Lung (tissue), 12 donors: ENCODE results near the gene YBX1. TPM values are rescaled to one million over a fixed set of nuclear protein-coding genes. Genes with fewer than 3 reads are reported as not detected.

Experiments used
- ATAC-seq: fragments of 200-7000 bp; cut with Tn5 transposase; one replicate; pipeline ENCODE4 v1.9.1; 2020; ENCODE audit warnings: moderate number of reproducible peaks; ENCODE audit not compliant: insufficient read depth, low FRiP score
- DNase-seq, 3 donors: peaks; one replicate each; pipeline ENCODE4 v3.0.0-alpha.2; 2013 to 2017
- H3K27ac ChIP-seq, 2 donors: one replicate each; pipeline ENCODE4 v1.5.1; 2013; ENCODE audit warnings: mild to moderate bottlenecking in 2 of 2, moderate library complexity in 2 of 2, control low read depth in 1 of 2, inconsistent platforms in 1 of 2, low read depth in 1 of 2, low read length in 1 of 2
- H3K27me3 ChIP-seq, 3 donors: one replicate each; pipeline ENCODE4 v1.5.1; 2013; ENCODE audit warnings: low read length in 2 of 3; ENCODE audit not compliant: control insufficient read depth in 3 of 3, insufficient read depth in 3 of 3
- H3K36me3 ChIP-seq, 4 donors: one replicate each; pipeline ENCODE4 v1.5.1; 2013; ENCODE audit warnings: low read length in 4 of 4, mild to moderate bottlenecking in 1 of 4, moderate library complexity in 1 of 4; ENCODE audit not compliant: control insufficient read depth in 4 of 4, insufficient read depth in 4 of 4
- H3K4me1 ChIP-seq, 5 donors: one replicate each; pipeline ENCODE4 v1.5.1; 2013; ENCODE audit warnings: low read length in 5 of 5, mild to moderate bottlenecking in 2 of 5, moderate library complexity in 1 of 5; ENCODE audit not compliant: control insufficient read depth in 5 of 5, insufficient read depth in 5 of 5
- H3K4me3 ChIP-seq: one replicate; pipeline ENCODE4 v1.5.1; 2013; ENCODE audit warnings: mild to moderate bottlenecking, control low read depth, moderate library complexity
- H3K9ac ChIP-seq, 2 donors: one replicate each; pipeline ENCODE4 v1.5.1; 2013; ENCODE audit warnings: low read length in 2 of 2, control low read depth in 1 of 2; ENCODE audit not compliant: insufficient read depth in 1 of 2
- H3K9me3 ChIP-seq, 4 donors: one replicate each; pipeline ENCODE4 v1.5.1; 2013; ENCODE audit warnings: low read length in 3 of 4, mild to moderate bottlenecking in 1 of 4, moderate library complexity in 1 of 4; ENCODE audit not compliant: control insufficient read depth in 4 of 4, insufficient read depth in 3 of 4
- CTCF ChIP-seq: IDR thresholded peaks from 2 replicates; pipeline ENCODE4 v1.5.1; 2012; ENCODE audit warnings: mild to moderate bottlenecking; ENCODE audit errors: control extremely low read depth, extremely low read depth
- WGBS, 2 donors: extraction: QIAGEN DNeasy Blood & Tissue Kit; methylation state at CpG; one replicate each; pipeline ENCODE4 v1.1.7; 2013; 5-methylcytosine and 5-hydroxymethylcytosine counted together
- polyA plus RNA-seq, 2 donors: library from polyadenylated mRNA; stranded (reverse); fragments of 200-250 nt; gene quantifications; one replicate each; pipeline ENCODE4 v1.2.1, GENCODE V29; 2013
- total RNA-seq, 2 donors: library from RNA; depleted of rRNA in 1 of 2; stranded (reverse); fragments of >200 nt in 1 of 2; gene quantifications; one replicate each; pipeline ENCODE4 v1.2.1, GENCODE V29; 2014 to 2021
- donor health status: control.
- donor health status: control.
- donor health status: Bipolar disorder and iron deficiency.
- donor health status: healthy.
- donor health status: DM: yes; HTN: yes; CAD: no.

YBX1 gene
- total and polyA plus RNA-seq, 4 donors: 298 to 617 (median 588) TPM

DNA sequence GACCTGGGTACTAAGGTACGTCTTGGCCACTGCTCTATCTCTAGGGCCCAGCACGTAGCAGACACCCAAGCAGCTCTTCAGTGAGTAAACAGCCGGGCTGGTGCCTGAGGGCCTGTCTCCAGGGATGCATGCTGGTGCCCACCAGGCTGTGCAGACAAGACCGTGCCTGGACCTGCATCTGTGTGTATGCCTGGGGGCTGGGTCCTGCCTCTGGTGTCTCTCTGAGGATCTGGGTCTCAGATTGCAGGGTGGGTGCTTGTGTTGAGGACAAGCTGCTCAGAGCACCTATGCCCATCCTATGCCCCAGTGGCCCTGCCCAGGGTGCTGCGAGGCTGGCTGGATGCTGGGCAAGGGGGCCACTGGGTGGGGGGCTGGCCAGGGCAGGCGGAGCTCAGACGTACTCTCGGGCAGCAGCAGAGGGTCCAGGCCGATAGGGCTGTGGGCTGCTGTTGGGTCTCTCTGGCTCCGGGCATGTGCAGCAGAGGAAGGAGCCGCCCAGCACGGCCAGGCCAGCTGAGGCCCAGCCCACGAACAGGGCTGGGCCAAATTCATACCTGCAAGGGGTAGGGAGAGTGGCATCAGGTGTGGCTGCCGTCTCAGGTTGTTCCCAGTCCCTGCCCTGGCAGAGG, 53.4 kb downstream of the YBX1 start:
- peaks cover 0 to 16% (median 0%) of the 10 kb centered on the region in 5 donors for H3K4me1 ChIP-seq
- no peak overlapping the region for H3K4me3 ChIP-seq
- no peaks in the 10 kb centered on the region for H3K9me3 ChIP-seq
- no peaks in the 10 kb centered on the region for H3K27me3 ChIP-seq
- H3K36me3 ChIP-seq: no peaks in the 10 kb centered on the region
- H3K27ac ChIP-seq: no peak overlapping the region
- ATAC-seq: no peak
- no peak overlapping the region for H3K9ac ChIP-seq
- TF ChIP-seq CTCF: no peak
- DNase-seq: no peak
- WGBS, 2 donors: 86 to 93% methylated on average over 12 to 14 of the region's 14 CpGs

- ATAC-seq: no peak
- WGBS, 2 donors: 55 to 63% methylated on average over 4 of the region's 4 CpGs
Observed at GRCh38 chr1:42736152-42736551, 53.9 kb downstream of the YBX1 start.

GRCh38 chr1:42736571-42737200, 54.5 kb downstream of the YBX1 start:
- no peak for ATAC-seq

More at GRCh38 chr1:42736152-42736551, 53.9 kb downstream of the YBX1 start:
- H3K27ac ChIP-seq: no peak overlapping the region
- no peaks in the 10 kb centered on the region for H3K27me3 ChIP-seq
- no peak for DNase-seq
- no peak for TF ChIP-seq CTCF
- no peak overlapping the region for H3K4me3 ChIP-seq
- H3K36me3 ChIP-seq: no peaks in the 10 kb centered on the region
- H3K9me3 ChIP-seq: no peaks in the 10 kb centered on the region
- H3K4me1 ChIP-seq: peaks cover 0 to 20% (median 0%) of the 10 kb centered on the region in 5 donors
- H3K9ac ChIP-seq: no peak overlapping the region

More at GRCh38 chr1:42736571-42737200, 54.5 kb downstream of the YBX1 start:
- Histone ChIP-seq H3K36me3 (no peaks in the 10 kb centered on the region), H3K27ac (no peak overlapping the region), H3K9me3 (no peaks in the 10 kb centered on the region), H3K4me1 (peaks cover 0 to 25% (median 0%) of the 10 kb centered on the region in 5 donors), H3K27me3 (no peaks in the 10 kb centered on the region), H3K4me3 (no peak overlapping the region), H3K9ac (no peak overlapping the region)
- TF ChIP-seq CTCF: no peak
- WGBS, 2 donors: 82 to 92% methylated on average over 7 to 8 of the region's 8 CpGs
- no peak for DNase-seq
